CD4-positive, alpha-beta T cell (primary cell): ENCODE measurements around the gene GNPTAB. TPM values are rescaled to one million over a fixed set of nuclear protein-coding genes. Genes with fewer than 3 reads are reported as not detected.

Source experiments
- total RNA-seq, 174 experiments: library from RNA in 2 of 174; stranded (reverse) in 2 of 174; gene quantifications; one replicate each; pipeline ENCODE4 v1.2.3 and lab custom pipeline; 2021 to 2026

Gene GNPTAB
- total RNA-seq, 2 experiments from 2014 or later, result 38.2 to 43.8 TPM

Other genes with a start within 250 kb of the GNPTAB start
- gene MYBPC1, start 236.0 kb downstream of the GNPTAB start, total RNA-seq, result not detected
- gene CHPT1, start 133.3 kb downstream of the GNPTAB start, total RNA-seq, result 10 to 100 TPM; 10.8 to 11.9 TPM
- under 1 TPM; 0.22 to 0.34 TPM for gene SYCP3, start 91.5 kb downstream of the GNPTAB start, total RNA-seq
- 1 to 10 TPM; 1.3 to 1.6 TPM for gene DRAM1, start 46.6 kb upstream of the GNPTAB start, total RNA-seq
- gene WASHC3, start 231.0 kb upstream of the GNPTAB start, total RNA-seq, result 10 to 100 TPM; 16.9 to 20.3 TPM